Measurements from ENCODE around the gene CYS1. TPM values are rescaled to one million over a fixed set of nuclear protein-coding genes. Genes with fewer than 3 reads are reported as not detected.

CYS1 gene
- total and polyA plus RNA-seq, 2 of the 13 experiments (the other 11 are each of a cell fraction or from before 2014, with no cell fraction given) = 0.04 TPM; not detected in 1

GRCh38 chr2:10007435-10007834 is 72.8 kb downstream of the CYS1 start:
- Histone ChIP-seq H2AFZ (ENCODE audit: low read length) (no peak overlapping the region), H4K20me1 (ENCODE audit: insufficient read depth, low read length) (no peaks in the 10 kb centered on the region; the same call in 1 of the 2 replicates), H3K27ac (ENCODE audit: extremely low read length, insufficient read depth, low read length) (no peak overlapping the region), H3K79me2 (ENCODE audit: insufficient read depth, low read length) (no peaks in the 10 kb centered on the region), H3K27me3 (ENCODE audit: control insufficient read depth in 1 of 2, insufficient read depth in 2 of 2, low read length in 2 of 2) (peaks cover 0 to 9% of the 10 kb centered on the region in 2 experiments; a peak in 1 of 5 replicates), H3K4me2 (ENCODE audit: low read depth, low read length) (no peak overlapping the region), H3K9ac (ENCODE audit: insufficient read depth, low read depth, low read length) (no peak overlapping the region), H3K36me3 (replicated peaks in 1 of 2; ENCODE audit: control insufficient read depth in 1 of 2, insufficient read depth in 2 of 2, low read length in 2 of 2) (no peaks in the 10 kb centered on the region), H3K4me1 (ENCODE audit: insufficient read depth, low read length) (peaks cover 27% of the 10 kb centered on the region), H3K4me3 (replicated peaks in 1 of 3; ENCODE audit: insufficient read depth in 1 of 3, low read depth in 2 of 3, low read length in 3 of 3) (no peak overlapping the region), H3K9me3 (ENCODE audit: low read length) (no peaks in the 10 kb centered on the region)
- WGBS (ENCODE audit: low lambda C conversion rate) = 57% methylated on average over 9 of the region's 9 CpGs
- FAIRE-seq = no peak
- TF ChIP-seq NR1H2 (CRISPR knock-in tag; IDR thresholded peaks at IDR 0.05; ENCODE audit: borderline replicate concordance, low read depth) (no peak), ZNF256 (CRISPR knock-in tag; conservative IDR thresholded peaks at IDR 0.05) (no peak), ATF7 (IDR thresholded peaks at IDR 0.05) (no peak), ATF7 (CRISPR knock-in tag; IDR thresholded peaks at IDR 0.05) (no peak), DZIP1 (CRISPR knock-in tag; IDR thresholded peaks at IDR 0.05) (no peak)
- POLR2A ChIA-PET = no interaction called here
- DNase-seq (ENCODE audit: low spot score) = no peak
- intact Hi-C loops (cut with micrococcal nuclease; ENCODE audit: unreplicated experiment) (no loop called here), in situ Hi-C loops (cut with HindIII; ENCODE audit: extremely low pct_ligation_motif_present, low pct_unique_long_range_greater_than_20kb) (no loop called here)
- ATAC-seq = no peak
- BruUV-seq (replicated peaks) = no TSS peak
- CTCF ChIA-PET (ENCODE audit: low intra/inter-chr PET ratio, low total read pairs) = no interaction called here

Small RNA genes lying within 50 kb of the gene (small RNA-seq; reads per million reads assigned to genes)
- 0 reads per million in 3 experiments for gene RF00568 (ENCODE audit: insufficient read depth in 2 of 3, insufficient read length in 3 of 3, low read depth in 2 of 3, low replicate concordance in 1 of 3)

Other genes starting within 250 kb of the CYS1 start
- gene TAF1B, start 236.9 kb downstream of the CYS1 start, total RNA-seq (2016; rRNA removed; fragmentation: Illumina TruSeq; extraction: Trizol) = 27.7 and 34.0 TPM in 2 replicates
- gene TAF1B, start 236.9 kb downstream of the CYS1 start, polyA plus RNA-seq (2011; rRNA removed) = 10.7 and 13.3 TPM in 2 replicates
- 10.6 and 12.0 TPM in 2 replicates for gene GRHL1, start 128.7 kb downstream of the CYS1 start, total RNA-seq (2016; rRNA removed; fragmentation: Illumina TruSeq; extraction: Trizol)
- 9.3 and 13.5 TPM in 2 replicates for gene GRHL1, start 128.7 kb downstream of the CYS1 start, polyA plus RNA-seq (2011; rRNA removed)
- gene KLF11, start 36.9 kb downstream of the CYS1 start, total RNA-seq (2016; rRNA removed; fragmentation: Illumina TruSeq; extraction: Trizol) = 2.5 and 3.1 TPM in 2 replicates
- gene KLF11, start 36.9 kb downstream of the CYS1 start, polyA plus RNA-seq (2011; rRNA removed) = 11.8 and 16.9 TPM in 2 replicates
- 150 and 191 TPM in 2 replicates for gene RRM2, start 42.3 kb upstream of the CYS1 start, total RNA-seq (2016; rRNA removed; fragmentation: Illumina TruSeq; extraction: Trizol)
- gene RRM2, start 42.3 kb upstream of the CYS1 start, polyA plus RNA-seq (2011; rRNA removed) = 15.2 and 31.3 TPM in 2 replicates
- gene HPCAL1, start 222.5 kb upstream of the CYS1 start, total RNA-seq (2016; rRNA removed; fragmentation: Illumina TruSeq; extraction: Trizol) = 23.3 and 29.9 TPM in 2 replicates
- gene HPCAL1, start 222.5 kb upstream of the CYS1 start, polyA plus RNA-seq (2011; rRNA removed) = 29.5 and 38.6 TPM in 2 replicates

Measured in HepG2 (cell line).